HK-2 (cell line): Measurements from ENCODE around the gene LEP.
"Not testable (repeated sequence)": the region's sequence is repeated elsewhere in the genome, so short reads cannot be mapped to it uniquely, and the experiment has no call there.

Experiments
- DNase-seq: peaks from one replicate; pipeline ENCODE4 v3.0.0-alpha.2; 2018; ENCODE audit not compliant: unreplicated experiment

LEP gene

GRCh38 chr7:128271942-128272481 is 30.9 kb downstream of the LEP start:
- DNase-seq = no peak

DNA sequence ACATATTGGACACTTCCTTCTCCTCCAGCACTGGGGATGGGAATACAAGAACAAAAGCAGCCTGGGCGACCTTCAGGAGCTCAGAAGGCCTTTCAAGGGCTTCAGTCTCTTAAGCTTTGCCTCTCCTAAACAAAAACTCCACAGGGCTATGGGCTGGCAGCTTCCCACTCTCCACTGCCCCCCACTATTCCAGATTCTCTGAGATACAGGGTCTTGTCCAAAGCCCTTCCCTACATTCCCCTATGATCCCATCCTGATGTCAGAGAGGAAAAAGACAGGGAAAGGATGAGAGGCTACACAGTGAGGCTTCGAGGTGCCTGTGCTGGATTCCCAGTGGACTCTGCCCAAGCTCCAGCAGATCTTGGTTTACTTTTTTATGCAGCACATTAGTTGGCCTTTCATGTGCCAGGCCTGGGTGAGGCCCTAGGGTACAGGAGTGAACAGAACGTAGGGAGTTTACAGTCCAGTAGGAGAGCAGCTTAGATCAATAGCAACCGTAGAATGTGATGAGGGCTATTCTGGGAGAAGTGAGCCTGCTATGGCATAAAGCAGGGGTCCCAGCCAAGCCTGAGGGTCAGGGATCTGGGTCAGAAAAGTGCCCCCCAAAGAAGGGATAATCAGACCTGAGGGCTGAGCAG is 33.3 kb downstream of the LEP start:
- no peak for DNase-seq

- DNase-seq = no peak
These were observed 34.0 kb downstream of the LEP start for GRCh38 chr7:128274884-128275603.

DNA sequence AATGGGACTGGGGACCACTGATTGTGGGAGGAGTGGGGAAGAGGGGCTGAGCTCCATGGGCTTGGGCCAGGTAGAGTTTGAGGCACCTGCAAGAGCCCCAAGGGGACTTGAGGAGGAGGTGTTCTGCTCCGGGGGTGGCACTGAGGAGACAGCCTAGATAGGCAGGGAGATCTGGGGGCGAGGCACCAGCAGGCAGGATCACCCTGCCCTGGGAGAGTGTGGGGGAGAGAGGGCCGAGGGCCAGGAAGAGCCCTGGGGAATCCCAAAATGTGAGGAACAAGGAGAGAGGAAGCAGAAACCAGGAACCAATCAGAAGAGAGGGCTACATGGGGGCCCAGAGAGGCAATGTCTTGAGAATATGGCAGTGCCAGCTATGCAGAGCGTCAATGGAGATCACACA is 34.6 kb downstream of the LEP start:
- DNase-seq = no peak

GRCh38 chr7:128278366-128278765 is 37.3 kb downstream of the LEP start:
- DNase-seq = no peak

- no peak for DNase-seq
These were observed 38.1 kb downstream of the LEP start for GRCh38 chr7:128279124-128279713.

- not testable (repeated sequence) for DNase-seq
These were observed 39.4 kb downstream of the LEP start for GRCh38 chr7:128280451-128280850.

GRCh38 chr7:128281605-128282380 is 40.7 kb downstream of the LEP start:
- DNase-seq = no peak

DNA sequence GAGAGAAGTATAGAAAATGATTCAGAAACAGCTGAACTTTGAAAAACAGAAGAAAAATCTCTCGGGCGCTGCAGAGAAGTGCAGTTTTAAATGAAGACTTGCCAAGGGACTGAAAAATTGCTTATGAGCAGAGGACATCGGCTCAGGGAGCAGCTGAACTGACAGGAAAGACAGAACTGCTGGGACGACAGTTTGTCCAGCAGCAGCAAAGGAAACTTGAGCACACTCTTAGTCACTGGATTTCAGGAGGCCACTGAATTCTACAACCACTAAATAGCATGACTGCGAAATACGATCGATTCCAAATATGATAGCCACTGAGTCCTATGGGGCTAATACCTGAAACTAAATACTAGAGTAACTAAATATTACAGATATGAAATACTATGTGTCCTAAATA is 43.0 kb downstream of the LEP start:
- no peak for DNase-seq

- no peak for DNase-seq
These were observed 46.5 kb downstream of the LEP start for GRCh38 chr7:128287556-128287955.

DNA sequence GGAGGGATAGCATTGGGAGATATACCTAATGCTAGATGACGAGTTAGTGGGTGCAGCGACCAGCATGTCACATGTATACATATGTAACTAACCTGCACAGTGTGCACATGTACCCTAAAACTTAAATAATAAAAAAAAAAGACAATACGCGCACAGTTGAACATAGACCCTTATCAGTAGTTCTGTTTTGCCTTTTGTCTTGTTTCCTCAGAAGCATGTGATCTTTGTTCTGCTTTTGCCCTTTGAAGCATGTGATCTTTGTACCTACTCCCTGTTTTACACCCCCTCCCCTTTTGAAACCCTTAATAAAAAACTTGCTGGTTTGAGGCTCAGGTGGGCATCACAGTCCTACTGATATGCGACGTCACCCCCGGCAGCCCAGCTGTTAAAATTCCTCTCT is 56.9 kb downstream of the LEP start:
- DNase-seq = not testable (repeated sequence)

- no peak for DNase-seq
These were observed 58.1 kb downstream of the LEP start for GRCh38 chr7:128299109-128299607.

DNA sequence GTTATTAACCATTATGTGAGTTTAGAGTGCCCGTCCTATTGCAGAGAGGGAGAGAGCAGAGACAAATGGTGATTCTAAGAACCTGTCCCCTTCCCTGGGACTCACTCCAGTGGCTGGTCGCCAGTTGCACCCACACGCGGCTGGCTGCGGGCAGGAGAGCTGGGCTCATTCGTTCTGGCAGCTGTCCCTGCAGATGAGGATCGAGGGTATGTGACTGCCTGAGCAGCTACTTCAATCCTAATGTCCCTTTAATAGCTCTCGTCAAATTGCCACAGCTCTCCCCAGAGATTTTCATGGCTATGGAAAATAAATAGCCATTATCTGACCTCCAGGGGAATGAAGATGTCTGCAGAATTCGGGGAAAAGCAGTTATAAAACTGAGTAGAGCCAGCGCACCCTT is 61.1 kb downstream of the LEP start:
- DNase-seq = no peak

- no peak for DNase-seq
These were observed 62.1 kb downstream of the LEP start for GRCh38 chr7:128303133-128303532.

DNA sequence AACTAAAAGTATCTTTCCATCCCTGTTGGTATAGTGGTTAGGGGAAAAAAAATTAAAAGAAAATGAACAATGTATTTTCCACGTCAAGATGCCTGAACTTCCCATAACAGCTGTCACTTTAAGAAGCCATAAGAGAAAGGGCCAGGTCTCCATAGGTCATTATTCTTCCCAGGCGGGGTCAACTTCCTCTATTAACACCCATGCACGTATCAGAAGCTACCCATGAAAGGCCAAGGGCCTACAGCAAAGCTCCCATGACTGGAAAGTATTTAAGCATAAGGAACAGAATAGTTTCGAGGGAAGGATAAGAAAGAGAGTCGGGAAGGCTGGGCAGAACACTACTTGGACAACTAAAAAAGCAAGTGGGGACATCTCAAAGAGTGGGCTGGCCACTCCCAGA is 62.6 kb downstream of the LEP start:
- no peak for DNase-seq

DNA sequence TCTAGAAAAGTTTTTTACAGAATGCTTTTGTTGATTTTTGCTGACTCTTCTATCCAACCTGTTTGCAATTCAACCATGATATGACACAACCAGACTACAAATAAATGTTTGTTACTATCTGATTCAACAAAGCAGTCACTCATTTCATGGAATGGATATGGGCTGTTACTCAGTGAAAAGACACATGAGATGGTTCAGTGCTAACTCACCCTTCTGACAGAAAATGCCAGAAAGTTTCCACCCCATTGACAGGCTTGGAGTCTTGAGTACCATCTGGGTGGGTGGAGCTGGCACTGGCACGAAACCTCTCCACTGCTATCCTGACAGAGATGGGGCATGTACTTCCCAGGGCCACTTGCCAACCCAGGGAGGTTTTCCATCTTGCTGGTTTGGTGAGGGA is 63.1 kb downstream of the LEP start:
- DNase-seq = no peak

DNA sequence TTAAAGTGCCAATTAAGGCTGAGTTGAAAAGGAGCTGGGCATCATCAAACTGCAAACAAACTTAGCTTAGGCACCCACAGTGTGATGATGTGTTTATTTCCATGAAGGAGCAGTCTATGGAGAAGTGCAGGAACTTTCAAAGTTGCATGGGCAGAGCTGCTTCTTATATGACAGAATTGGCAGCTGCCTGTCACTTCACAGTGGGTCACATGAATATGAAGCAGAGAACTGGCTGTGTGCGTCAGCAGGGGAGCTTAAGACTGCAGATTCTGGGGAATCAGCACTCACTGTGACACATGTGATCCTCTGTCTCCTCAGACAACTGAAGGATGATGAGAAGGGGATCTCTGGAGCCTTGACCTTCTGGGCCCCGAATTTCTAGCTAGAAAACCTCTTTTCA is 66.0 kb downstream of the LEP start:
- no peak for DNase-seq
